ENCODE results near the gene DENND2A.
"Not testable (repeated sequence)": the region's sequence is repeated elsewhere in the genome, so short reads cannot be mapped to it uniquely, and the experiment has no call there.

Gene DENND2A

GRCh38 chr7:140564643-140565042 is 76.0 kb downstream of the DENND2A start:
- CTCF ChIA-PET, result no interaction called here
- no peak overlapping the region for H3K4me3 ChIP-seq (ENCODE audit: low read depth, low read length)
- DNase-seq (ENCODE audit: low read depth, low spot score), result no peak
- POLR2A ChIA-PET, result no interaction called here
- no peak for TF ChIP-seq CTCF (IDR thresholded peaks at IDR 0.05; ENCODE audit: insufficient read depth, low read length, missing control alignments)

- ChIA-PET CTCF (no interaction called here), POLR2A (no interaction called here)
- no peak for DNase-seq (ENCODE audit: low read depth, low spot score)
- TF ChIP-seq CTCF (IDR thresholded peaks at IDR 0.05; ENCODE audit: insufficient read depth, low read length, missing control alignments), result no peak
- H3K4me3 ChIP-seq (ENCODE audit: low read depth, low read length), result no peak overlapping the region
Measured at GRCh38 chr7:140562926-140563481, 77.6 kb downstream of the DENND2A start.

GRCh38 chr7:140559410-140559809 is 81.2 kb downstream of the DENND2A start:
- no peak for DNase-seq (ENCODE audit: low read depth, low spot score)
- no peak for TF ChIP-seq CTCF (IDR thresholded peaks at IDR 0.05; ENCODE audit: insufficient read depth, low read length, missing control alignments)
- ChIA-PET POLR2A (no interaction called here), CTCF (interaction anchor here (1.2 kb wide), 1 partner anchor 82 kb away, joined by 3 read pairs; no protein-coding TSS in a partner anchor)
- no peak overlapping the region for H3K4me3 ChIP-seq (ENCODE audit: low read depth, low read length)

GRCh38 chr7:140557809-140558518 is 82.6 kb downstream of the DENND2A start:
- no peak for TF ChIP-seq CTCF (IDR thresholded peaks at IDR 0.05; ENCODE audit: insufficient read depth, low read length, missing control alignments)
- POLR2A ChIA-PET, result no interaction called here
- no peak overlapping the region for H3K4me3 ChIP-seq (ENCODE audit: low read depth, low read length)
- no peak for DNase-seq (ENCODE audit: low read depth, low spot score)
- CTCF ChIA-PET, result no interaction called here

- CTCF ChIA-PET, result no interaction called here
- TF ChIP-seq CTCF (IDR thresholded peaks at IDR 0.05; ENCODE audit: insufficient read depth, low read length, missing control alignments), result no peak
- POLR2A ChIA-PET, result no interaction called here
- no peak for DNase-seq (ENCODE audit: low read depth, low spot score)
- no peak overlapping the region for H3K4me3 ChIP-seq (ENCODE audit: low read depth, low read length)
Measured at GRCh38 chr7:140557069-140557468, 83.5 kb downstream of the DENND2A start.

- H3K4me3 ChIP-seq (ENCODE audit: low read depth, low read length); POLR2A ChIA-PET; CTCF ChIA-PET; DNase-seq (ENCODE audit: low read depth, low spot score): not testable (repeated sequence)
Measured at GRCh38 chr7:140553236-140553635, 87.4 kb downstream of the DENND2A start.

- TF ChIP-seq CTCF (IDR thresholded peaks at IDR 0.05; ENCODE audit: insufficient read depth, low read length, missing control alignments), result no peak
- POLR2A ChIA-PET, result interaction anchor here (0.9 kb wide), 1 partner anchor 11 kb away, joined by 3 read pairs; no protein-coding TSS in a partner anchor
- CTCF ChIA-PET, result interaction anchor here (1.3 kb wide), 1 partner anchor 34 kb away, joined by 4 read pairs; no protein-coding TSS in a partner anchor
Measured at GRCh38 chr7:140552240-140552679, 88.4 kb downstream of the DENND2A start.

More at GRCh38 chr7:140552240-140552679, 88.4 kb downstream of the DENND2A start:
- DNase-seq (ENCODE audit: low read depth, low spot score), result no peak
- H3K4me3 ChIP-seq (ENCODE audit: low read depth, low read length), result no peak overlapping the region

All from AG04449 (cell line).